ENCODE data around the gene PHF3. TPM values are rescaled to one million over a fixed set of nuclear protein-coding genes. Genes with fewer than 3 reads are reported as not detected.

Gene PHF3
- total RNA-seq, 1 donor from 2014 or later, result 46.2 TPM

DNA sequence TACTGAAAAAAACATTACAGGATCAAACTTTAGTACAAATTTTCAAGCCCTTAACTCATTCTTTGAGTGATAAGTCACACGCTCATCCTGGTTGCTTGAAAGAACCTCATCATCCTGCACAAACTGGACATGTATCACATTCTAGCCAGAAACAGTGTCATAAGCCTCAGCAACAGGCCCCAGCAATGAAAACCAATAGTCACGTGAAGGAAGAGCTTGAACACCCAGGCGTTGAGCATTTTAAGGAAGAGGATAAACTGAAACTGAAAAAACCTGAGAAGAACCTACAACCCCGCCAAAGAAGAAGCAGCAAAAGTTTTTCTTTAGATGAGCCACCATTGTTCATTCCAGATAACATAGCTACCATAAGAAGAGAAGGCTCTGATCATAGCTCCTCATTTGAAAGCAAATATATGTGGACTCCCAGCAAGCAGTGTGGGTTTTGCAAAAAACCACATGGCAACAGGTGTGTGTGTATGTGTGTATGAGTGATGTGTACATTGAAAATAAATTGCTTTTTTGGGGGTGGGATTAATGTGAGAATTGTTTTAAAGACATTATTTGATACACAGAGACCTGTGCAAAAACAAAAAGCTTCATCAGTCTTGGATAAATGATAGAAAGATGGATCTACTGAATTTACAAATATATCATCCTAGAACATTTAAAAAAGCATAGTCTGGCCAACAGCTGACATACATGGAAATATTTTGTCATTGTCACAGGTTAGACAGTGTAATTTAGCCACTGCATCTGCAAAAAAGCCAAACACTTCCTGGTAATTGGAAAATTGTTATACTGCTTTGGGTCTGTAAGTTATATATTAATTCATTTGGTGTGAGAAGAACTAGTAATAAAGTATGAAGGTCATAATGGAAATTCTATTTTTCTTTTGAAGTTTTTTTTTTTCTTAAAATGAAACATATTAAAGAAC lies 50.1 kb downstream of the PHF3 start:
- peaks cover 27% of the 10 kb centered on the region for H3K36me3 Mint-ChIP-seq (ENCODE audit: low read depth)
- no peak for DNase-seq (ENCODE audit: low read depth, low spot score)
- H3K27me3 Mint-ChIP-seq (ENCODE audit: low read depth), result no peaks in the 10 kb centered on the region
- H3K9me3 Mint-ChIP-seq, result no peaks in the 10 kb centered on the region
- no peak overlapping the region for H3K4me3 Mint-ChIP-seq
- H3K4me1 Mint-ChIP-seq, result peaks cover 4% of the 10 kb centered on the region
- TF ChIP-seq, protein P1, sequence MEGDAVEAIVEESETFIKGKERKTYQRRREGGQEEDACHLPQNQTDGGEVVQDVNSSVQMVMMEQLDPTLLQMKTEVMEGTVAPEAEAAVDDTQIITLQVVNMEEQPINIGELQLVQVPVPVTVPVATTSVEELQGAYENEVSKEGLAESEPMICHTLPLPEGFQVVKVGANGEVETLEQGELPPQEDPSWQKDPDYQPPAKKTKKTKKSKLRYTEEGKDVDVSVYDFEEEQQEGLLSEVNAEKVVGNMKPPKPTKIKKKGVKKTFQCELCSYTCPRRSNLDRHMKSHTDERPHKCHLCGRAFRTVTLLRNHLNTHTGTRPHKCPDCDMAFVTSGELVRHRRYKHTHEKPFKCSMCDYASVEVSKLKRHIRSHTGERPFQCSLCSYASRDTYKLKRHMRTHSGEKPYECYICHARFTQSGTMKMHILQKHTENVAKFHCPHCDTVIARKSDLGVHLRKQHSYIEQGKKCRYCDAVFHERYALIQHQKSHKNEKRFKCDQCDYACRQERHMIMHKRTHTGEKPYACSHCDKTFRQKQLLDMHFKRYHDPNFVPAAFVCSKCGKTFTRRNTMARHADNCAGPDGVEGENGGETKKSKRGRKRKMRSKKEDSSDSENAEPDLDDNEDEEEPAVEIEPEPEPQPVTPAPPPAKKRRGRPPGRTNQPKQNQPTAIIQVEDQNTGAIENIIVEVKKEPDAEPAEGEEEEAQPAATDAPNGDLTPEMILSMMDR (conservative IDR thresholded peaks at IDR 0.05), result no peak
- H3K27ac Mint-ChIP-seq (ENCODE audit: unreplicated experiment), result no peak overlapping the region

DNA sequence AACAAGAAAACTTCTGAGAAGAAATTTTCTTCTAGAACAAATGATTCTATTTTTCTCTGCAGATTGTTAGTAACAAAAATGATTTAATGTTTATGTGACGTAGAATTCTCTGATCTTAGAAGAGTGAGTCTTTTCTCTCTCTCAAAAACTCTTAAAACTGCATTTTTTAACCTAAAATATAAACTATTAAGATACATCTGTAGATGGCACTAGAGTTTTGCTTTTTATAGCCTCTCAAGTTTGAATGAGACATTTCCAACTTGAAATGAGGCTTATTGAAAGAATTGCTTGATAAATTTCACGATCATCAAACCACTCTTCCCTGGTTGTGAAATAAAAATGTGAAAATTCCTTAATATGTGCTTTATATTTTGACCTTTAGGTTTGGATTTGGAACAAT lies 53.8 kb downstream of the PHF3 start:
- H3K27ac Mint-ChIP-seq (ENCODE audit: unreplicated experiment), result no peak overlapping the region
- H3K36me3 Mint-ChIP-seq (ENCODE audit: low read depth), result peaks cover 19% of the 10 kb centered on the region
- DNase-seq (ENCODE audit: low read depth, low spot score), result no peak
- H3K9me3 Mint-ChIP-seq, result no peaks in the 10 kb centered on the region
- peaks cover 4% of the 10 kb centered on the region for H3K4me1 Mint-ChIP-seq
- TF ChIP-seq, protein P1 (conservative IDR thresholded peaks at IDR 0.05), result no peak
- no peak overlapping the region for H3K4me3 Mint-ChIP-seq
- H3K27me3 Mint-ChIP-seq (ENCODE audit: low read depth), result no peaks in the 10 kb centered on the region

DNA sequence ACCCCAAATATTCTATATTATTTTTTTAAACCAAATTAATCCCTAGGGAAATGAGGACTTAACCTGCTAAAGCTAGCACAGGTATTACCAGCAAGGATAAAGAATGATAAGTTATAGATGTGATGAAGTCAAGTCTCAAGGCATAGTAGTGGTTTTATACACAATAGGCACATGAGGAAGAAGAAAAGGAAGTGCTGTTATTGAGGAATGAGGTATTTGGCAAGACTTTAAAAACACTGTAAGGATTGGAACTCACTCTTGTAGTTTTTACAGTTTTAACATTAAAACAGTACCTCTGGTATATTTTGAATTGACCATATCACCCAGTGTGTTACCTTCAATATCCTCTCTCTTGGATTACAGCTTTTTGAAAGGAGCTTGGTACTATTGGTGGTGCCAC lies 54.6 kb downstream of the PHF3 start:
- no peak for DNase-seq (ENCODE audit: low read depth, low spot score)
- Mint-ChIP-seq H3K4me3 (no peak overlapping the region), H3K36me3 (ENCODE audit: low read depth) (peaks cover 18% of the 10 kb centered on the region), H3K4me1 (peaks cover 4% of the 10 kb centered on the region), H3K27me3 (ENCODE audit: low read depth) (no peaks in the 10 kb centered on the region), H3K9me3 (no peaks in the 10 kb centered on the region), H3K27ac (ENCODE audit: unreplicated experiment) (no peak overlapping the region)
- TF ChIP-seq, protein P1 (conservative IDR thresholded peaks at IDR 0.05), result no peak

DNA sequence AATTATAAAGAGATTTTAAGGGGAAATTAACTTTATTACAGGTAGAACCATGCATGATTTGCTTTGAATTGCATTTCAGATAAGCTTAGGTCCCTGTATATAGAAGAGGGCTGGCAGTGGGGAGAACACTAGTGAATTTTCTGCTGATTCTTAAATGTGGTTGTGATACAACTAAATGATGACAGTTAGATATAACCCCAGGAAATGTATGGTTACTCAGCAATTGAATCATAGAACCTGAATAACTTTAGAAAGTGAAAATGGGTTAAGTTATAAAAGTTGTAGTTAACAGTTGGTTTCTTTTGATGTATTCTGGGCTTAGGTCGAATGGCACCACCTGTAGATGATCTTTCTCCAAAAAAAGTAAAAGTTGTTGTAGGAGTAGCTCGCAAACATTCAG lies 70.1 kb downstream of the PHF3 start:
- TF ChIP-seq, protein P1 (conservative IDR thresholded peaks at IDR 0.05), result no peak
- Mint-ChIP-seq H3K27me3 (ENCODE audit: low read depth) (no peaks in the 10 kb centered on the region), H3K36me3 (ENCODE audit: low read depth) (peaks cover 33% of the 10 kb centered on the region), H3K4me1 (peaks cover 6% of the 10 kb centered on the region), H3K9me3 (no peaks in the 10 kb centered on the region), H3K4me3 (no peak overlapping the region), H3K27ac (ENCODE audit: unreplicated experiment) (no peak overlapping the region)
- no peak for DNase-seq (ENCODE audit: low read depth, low spot score)

DNA sequence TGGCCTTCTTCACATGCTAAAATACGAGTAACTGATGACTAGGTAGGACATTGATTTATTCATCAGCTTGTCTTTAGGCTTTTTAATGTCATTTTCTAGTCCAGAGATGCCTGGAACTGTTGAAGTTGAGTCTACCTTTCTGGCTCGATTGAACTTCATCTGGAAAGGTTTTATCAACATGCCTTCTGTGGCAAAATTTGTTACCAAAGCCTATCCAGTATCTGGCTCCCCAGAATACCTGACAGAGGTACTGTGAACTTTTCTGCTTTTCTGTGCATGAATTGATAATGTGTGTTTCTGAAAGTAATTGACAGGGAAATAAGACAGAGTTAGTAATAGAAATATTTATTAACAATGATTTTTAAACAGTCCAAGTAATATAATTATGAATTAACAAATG lies 71.0 kb downstream of the PHF3 start:
- Mint-ChIP-seq H3K36me3 (ENCODE audit: low read depth) (peaks cover 35% of the 10 kb centered on the region), H3K4me1 (peaks cover 4% of the 10 kb centered on the region), H3K27ac (ENCODE audit: unreplicated experiment) (no peak overlapping the region), H3K4me3 (no peak overlapping the region), H3K9me3 (no peaks in the 10 kb centered on the region), H3K27me3 (ENCODE audit: low read depth) (no peaks in the 10 kb centered on the region)
- no peak for DNase-seq (ENCODE audit: low read depth, low spot score)
- TF ChIP-seq, protein P1 (conservative IDR thresholded peaks at IDR 0.05), result no peak
